ENCODE measurements around the gene RNASE11.
A peak's percentile ranks its signal among the peaks of the same experiment; 100 is the strongest.

RNASE11 gene

DNA sequence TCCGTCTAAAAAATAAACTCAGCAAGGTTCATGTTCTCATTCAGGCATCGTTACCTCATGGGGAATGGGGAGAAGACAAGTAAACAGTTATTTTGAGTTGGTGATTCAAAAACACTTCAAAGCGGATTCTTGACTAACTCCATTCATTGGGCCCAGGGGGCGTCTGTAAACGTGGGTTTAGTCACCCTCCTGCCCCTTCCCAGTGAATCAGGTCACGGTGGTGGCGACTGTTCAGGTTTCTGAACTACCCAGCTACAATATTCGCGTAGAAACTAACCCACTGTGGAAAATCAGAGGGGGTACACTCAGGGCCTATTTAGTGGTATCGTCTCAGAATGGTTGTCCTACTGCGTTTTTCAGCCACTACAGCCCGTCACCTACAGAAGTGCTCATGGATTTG lies 38.5 kb upstream of the RNASE11 start:
- Histone ChIP-seq H4K91ac (ENCODE audit: low read depth, low read length) (no peak overlapping the region), H2AK5ac (ENCODE audit: low read length) (no peak overlapping the region), H4K12ac (ENCODE audit: low read depth, low read length) (no peak overlapping the region), H3K27ac (ENCODE audit: low read depth, low read length) (no peak overlapping the region), H3K23ac (ENCODE audit: low read length) (no peak overlapping the region), H3K9me3 (ENCODE audit: insufficient read depth, low read depth, low read length) (no peaks in the 10 kb centered on the region), H4K8ac (ENCODE audit: low read depth, low read length) (no peak overlapping the region), H2BK5ac (ENCODE audit: low read depth, low read length, poor library complexity) (no peak overlapping the region), H3K79me2 (ENCODE audit: control insufficient read depth, insufficient read depth, low read length, poor library complexity) (no peaks in the 10 kb centered on the region), H3K18ac (ENCODE audit: low read length) (no peak overlapping the region), H3K79me1 (ENCODE audit: low read length) (no peaks in the 10 kb centered on the region), H3K27me3 (ENCODE audit: insufficient read depth, low read length) (no peaks in the 10 kb centered on the region), H2BK120ac (ENCODE audit: insufficient read depth, low read length, poor library complexity) (no peak overlapping the region), H3K9ac (ENCODE audit: low read length) (no peak overlapping the region), H3K4ac (ENCODE audit: low read depth, low read length) (no peak overlapping the region), H3K36me3 (ENCODE audit: control insufficient read depth in 1 of 2, insufficient read depth in 2 of 2, low read length in 2 of 2) (no peaks in the 10 kb centered on the region), H3K4me3 (ENCODE audit: low read depth, low read length) (no peak overlapping the region), H3K4me1 (ENCODE audit: control insufficient read depth in 1 of 2, insufficient read depth in 2 of 2, low read length in 2 of 2) (peaks cover 10 to 14% of the 10 kb centered on the region in 2 experiments), H2AFZ (ENCODE audit: insufficient read depth, low read length, poor library complexity) (no peak overlapping the region), H3K4me2 (ENCODE audit: low read length) (peak overlapping the region; percentile 78), H3K14ac (ENCODE audit: low read length) (no peak overlapping the region), H2BK12ac (ENCODE audit: low read length) (no peak overlapping the region)
- DNase-seq, result no peak
- no CpG with 5 or more reads among the region's 12 CpGs for WGBS (ENCODE audit: extremely low coverage, insufficient coverage, insufficient read length)

DNA sequence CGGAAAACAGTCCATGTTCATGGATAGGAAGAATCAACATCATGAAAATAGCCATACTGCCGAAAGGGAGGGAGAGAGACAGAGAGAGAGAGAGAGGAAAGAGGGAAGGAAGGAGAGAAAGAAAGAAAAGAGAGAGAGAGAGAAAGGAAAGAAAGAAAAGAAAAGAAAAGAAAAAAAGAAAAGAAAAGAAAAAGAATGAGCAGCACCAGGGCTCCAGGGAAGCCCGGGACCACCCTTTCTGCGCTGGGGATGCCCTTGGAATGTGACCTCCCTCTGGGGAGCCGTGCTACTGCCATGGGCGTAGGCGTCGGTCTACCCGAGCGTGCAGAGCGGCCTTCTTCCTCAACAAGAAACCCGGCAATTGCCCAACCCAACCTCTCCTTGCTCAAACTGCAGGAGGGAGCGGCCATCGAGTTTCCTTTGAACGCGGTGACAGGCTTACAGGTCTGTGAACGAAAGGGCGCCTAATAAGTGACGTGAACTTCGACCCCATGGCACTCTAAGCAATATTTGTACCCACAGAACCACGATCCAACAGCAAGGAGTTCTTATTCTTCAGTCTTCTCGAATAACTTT lies 36.8 kb upstream of the RNASE11 start:
- H3K9ac ChIP-seq (ENCODE audit: low read length), result no peak overlapping the region
- H4K91ac ChIP-seq (ENCODE audit: low read depth, low read length), result no peak overlapping the region
- H3K23ac ChIP-seq (ENCODE audit: low read length), result no peak overlapping the region
- no peaks in the 10 kb centered on the region for H3K79me1 ChIP-seq (ENCODE audit: low read length)
- peak; percentile 44 to 73 for DNase-seq
- no peak overlapping the region for H4K8ac ChIP-seq (ENCODE audit: low read depth, low read length)
- H2BK120ac ChIP-seq (ENCODE audit: insufficient read depth, low read length, poor library complexity), result no peak overlapping the region
- H2AK5ac ChIP-seq (ENCODE audit: low read length), result no peak overlapping the region
- H4K12ac ChIP-seq (ENCODE audit: low read depth, low read length), result no peak overlapping the region
- no peak overlapping the region for H3K4ac ChIP-seq (ENCODE audit: low read depth, low read length)
- H3K36me3 ChIP-seq (ENCODE audit: control insufficient read depth in 1 of 2, insufficient read depth in 2 of 2, low read length in 2 of 2), result no peaks in the 10 kb centered on the region
- no peak overlapping the region for H3K27ac ChIP-seq (ENCODE audit: low read depth, low read length)
- H3K4me1 ChIP-seq (ENCODE audit: control insufficient read depth in 1 of 2, insufficient read depth in 2 of 2, low read length in 2 of 2), result peaks cover 10 to 14% of the 10 kb centered on the region in 2 experiments
- H3K79me2 ChIP-seq (ENCODE audit: control insufficient read depth, insufficient read depth, low read length, poor library complexity), result no peaks in the 10 kb centered on the region
- H2BK5ac ChIP-seq (ENCODE audit: low read depth, low read length, poor library complexity), result no peak overlapping the region
- H3K14ac ChIP-seq (ENCODE audit: low read length), result no peak overlapping the region
- no peak overlapping the region for H3K18ac ChIP-seq (ENCODE audit: low read length)
- no peaks in the 10 kb centered on the region for H3K27me3 ChIP-seq (ENCODE audit: insufficient read depth, low read length)
- peak overlapping the region; percentile 11 for H3K4me3 ChIP-seq (ENCODE audit: low read depth, low read length)
- no peaks in the 10 kb centered on the region for H3K9me3 ChIP-seq (ENCODE audit: insufficient read depth, low read depth, low read length)
- no CpG with 5 or more reads among the region's 22 CpGs for WGBS (ENCODE audit: extremely low coverage, insufficient coverage, insufficient read length)
- H2AFZ ChIP-seq (ENCODE audit: insufficient read depth, low read length, poor library complexity), result no peak overlapping the region
- H2BK12ac ChIP-seq (ENCODE audit: low read length), result no peak overlapping the region
- peak overlapping the region; percentile 78 for H3K4me2 ChIP-seq (ENCODE audit: low read length)

DNA sequence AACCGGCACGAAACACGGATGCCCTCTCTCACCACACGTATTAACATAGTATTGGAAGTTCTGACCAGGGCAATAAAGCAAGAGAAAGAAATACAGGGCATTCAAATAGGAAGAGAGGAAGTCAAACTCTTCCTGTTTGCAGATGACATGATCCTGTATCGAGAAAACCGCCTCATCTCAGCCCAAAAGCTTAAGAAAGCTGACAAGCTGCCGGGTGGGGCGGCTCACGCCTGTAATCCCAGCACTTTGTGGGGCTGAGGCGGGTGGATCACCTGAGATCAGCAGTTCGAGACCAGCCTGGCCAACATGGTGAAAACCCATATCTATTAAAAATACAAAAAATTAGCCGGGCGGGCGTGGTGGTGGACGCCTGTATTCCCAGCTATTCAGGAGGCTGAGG lies 36.0 kb upstream of the RNASE11 start:
- H2BK5ac ChIP-seq (ENCODE audit: low read depth, low read length, poor library complexity), result no peak overlapping the region
- no peak overlapping the region for H2AFZ ChIP-seq (ENCODE audit: insufficient read depth, low read length, poor library complexity)
- H3K4ac ChIP-seq (ENCODE audit: low read depth, low read length), result no peak overlapping the region
- no peaks in the 10 kb centered on the region for H3K27me3 ChIP-seq (ENCODE audit: insufficient read depth, low read length)
- no peak overlapping the region for H2BK12ac ChIP-seq (ENCODE audit: low read length)
- H3K14ac ChIP-seq (ENCODE audit: low read length), result no peak overlapping the region
- H3K18ac ChIP-seq (ENCODE audit: low read length), result no peak overlapping the region
- H3K23ac ChIP-seq (ENCODE audit: low read length), result no peak overlapping the region
- H3K4me3 ChIP-seq (ENCODE audit: low read depth, low read length), result no peak overlapping the region
- H2AK5ac ChIP-seq (ENCODE audit: low read length), result no peak overlapping the region
- H4K91ac ChIP-seq (ENCODE audit: low read depth, low read length), result no peak overlapping the region
- WGBS (ENCODE audit: extremely low coverage, insufficient coverage, insufficient read length), result no CpG with 5 or more reads among the region's 15 CpGs
- H3K4me1 ChIP-seq (ENCODE audit: control insufficient read depth in 1 of 2, insufficient read depth in 2 of 2, low read length in 2 of 2), result peaks cover 10 to 14% of the 10 kb centered on the region in 2 experiments
- DNase-seq, result no peak
- no peaks in the 10 kb centered on the region for H3K36me3 ChIP-seq (ENCODE audit: control insufficient read depth in 1 of 2, insufficient read depth in 2 of 2, low read length in 2 of 2)
- no peak overlapping the region for H2BK120ac ChIP-seq (ENCODE audit: insufficient read depth, low read length, poor library complexity)
- H3K79me2 ChIP-seq (ENCODE audit: control insufficient read depth, insufficient read depth, low read length, poor library complexity), result no peaks in the 10 kb centered on the region
- H3K9me3 ChIP-seq (ENCODE audit: insufficient read depth, low read depth, low read length), result no peaks in the 10 kb centered on the region
- H4K8ac ChIP-seq (ENCODE audit: low read depth, low read length), result no peak overlapping the region
- H4K12ac ChIP-seq (ENCODE audit: low read depth, low read length), result no peak overlapping the region
- no peaks in the 10 kb centered on the region for H3K79me1 ChIP-seq (ENCODE audit: low read length)
- no peak overlapping the region for H3K4me2 ChIP-seq (ENCODE audit: low read length)
- H3K27ac ChIP-seq (ENCODE audit: low read depth, low read length), result no peak overlapping the region
- H3K9ac ChIP-seq (ENCODE audit: low read length), result no peak overlapping the region

- no peaks in the 10 kb centered on the region for H3K79me2 ChIP-seq (ENCODE audit: control insufficient read depth, insufficient read depth, low read length, poor library complexity)
- no peak overlapping the region for H2BK12ac ChIP-seq (ENCODE audit: low read length)
- H3K18ac ChIP-seq (ENCODE audit: low read length), result no peak overlapping the region
- no peaks in the 10 kb centered on the region for H3K36me3 ChIP-seq (ENCODE audit: control insufficient read depth in 1 of 2, insufficient read depth in 2 of 2, low read length in 2 of 2)
- H3K14ac ChIP-seq (ENCODE audit: low read length), result no peak overlapping the region
- no peaks in the 10 kb centered on the region for H3K79me1 ChIP-seq (ENCODE audit: low read length)
- no peak overlapping the region for H3K4ac ChIP-seq (ENCODE audit: low read depth, low read length)
- H3K27ac ChIP-seq (ENCODE audit: low read depth, low read length), result no peak overlapping the region
- H3K9me3 ChIP-seq (ENCODE audit: insufficient read depth, low read depth, low read length), result no peaks in the 10 kb centered on the region
- no peak overlapping the region for H2AK5ac ChIP-seq (ENCODE audit: low read length)
- no peak overlapping the region for H4K91ac ChIP-seq (ENCODE audit: low read depth, low read length)
- no peak overlapping the region for H2AFZ ChIP-seq (ENCODE audit: insufficient read depth, low read length, poor library complexity)
- H3K9ac ChIP-seq (ENCODE audit: low read length), result no peak overlapping the region
- WGBS (ENCODE audit: extremely low coverage, insufficient coverage, insufficient read length), result no CpG with 5 or more reads among the region's 29 CpGs
- H2BK5ac ChIP-seq (ENCODE audit: low read depth, low read length, poor library complexity), result no peak overlapping the region
- DNase-seq, result no peak
- H3K4me1 ChIP-seq (ENCODE audit: control insufficient read depth in 1 of 2, insufficient read depth in 2 of 2, low read length in 2 of 2), result peaks cover 6 to 11% of the 10 kb centered on the region in 2 experiments
- no peak overlapping the region for H4K8ac ChIP-seq (ENCODE audit: low read depth, low read length)
- H4K12ac ChIP-seq (ENCODE audit: low read depth, low read length), result no peak overlapping the region
- no peak overlapping the region for H3K4me3 ChIP-seq (ENCODE audit: low read depth, low read length)
- no peak overlapping the region for H3K23ac ChIP-seq (ENCODE audit: low read length)
- H3K27me3 ChIP-seq (ENCODE audit: insufficient read depth, low read length), result no peaks in the 10 kb centered on the region
- H2BK120ac ChIP-seq (ENCODE audit: insufficient read depth, low read length, poor library complexity), result no peak overlapping the region
- no peak overlapping the region for H3K4me2 ChIP-seq (ENCODE audit: low read length)
Measured at GRCh38 chr14:20622816-20623291, 35.1 kb upstream of the RNASE11 start.
